Suprapubic skin (tissue), 4 donors: ENCODE results near the gene FAM117B.

Experiments
- EP300 ChIP-seq: sonication (generic); formaldehyde crosslinking; IDR thresholded peaks from one replicate; pipeline ENCODE4 v1.6.1; 2017; ENCODE audit warnings: antibody characterized with exemption
- POLR2A ChIP-seq, 2 donors: fragments of 450-650 bp; IDR thresholded peaks; one replicate each; pipeline ENCODE4 v1.6.1; 2017; ENCODE audit warnings: antibody characterized with exemption in 2 of 2, mild to moderate bottlenecking in 2 of 2, moderate library complexity in 2 of 2
- POLR2AphosphoS5 ChIP-seq, 3 donors: sonication (generic); formaldehyde crosslinking; IDR thresholded peaks; one replicate each; pipeline ENCODE4 v1.6.1; 2017; ENCODE audit warnings: antibody characterized with exemption in 3 of 3
- TF ChIP-seq, protein P1 (sequence below), 2 donors: fragments of 200-600 bp in 1 of 2; fragments of 450-650 bp in 1 of 2; sonication (generic) in 1 of 2; IDR thresholded peaks; one replicate each; pipeline ENCODE4 v1.5.1; 2016 to 2019; ENCODE audit warnings: antibody characterized with exemption in 2 of 2, mild to moderate bottlenecking in 1 of 2, moderate library complexity in 1 of 2

DNA sequence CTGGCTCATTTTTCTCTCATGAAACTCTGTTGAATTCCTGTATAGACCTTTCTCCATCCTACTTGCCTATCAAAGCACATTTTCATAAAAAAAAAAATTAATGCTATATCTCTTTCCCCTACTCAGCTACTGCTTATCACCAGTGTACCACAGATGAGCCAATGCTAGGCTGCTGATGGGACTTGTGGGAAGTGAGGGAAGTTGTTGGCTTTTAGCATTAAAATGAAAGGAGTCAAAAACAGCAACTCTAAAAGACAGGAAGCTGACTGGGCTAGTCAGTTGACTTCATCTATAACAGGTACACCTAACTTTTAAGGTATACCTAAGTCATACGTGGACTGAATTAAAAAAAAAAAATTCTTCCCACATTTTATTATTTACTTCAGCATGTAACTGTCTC, 102.1 kb downstream of the FAM117B start:
- no peak for TF ChIP-seq POLR2AphosphoS5 (IDR thresholded peaks at IDR 0.05)
- TF ChIP-seq, protein P1, sequence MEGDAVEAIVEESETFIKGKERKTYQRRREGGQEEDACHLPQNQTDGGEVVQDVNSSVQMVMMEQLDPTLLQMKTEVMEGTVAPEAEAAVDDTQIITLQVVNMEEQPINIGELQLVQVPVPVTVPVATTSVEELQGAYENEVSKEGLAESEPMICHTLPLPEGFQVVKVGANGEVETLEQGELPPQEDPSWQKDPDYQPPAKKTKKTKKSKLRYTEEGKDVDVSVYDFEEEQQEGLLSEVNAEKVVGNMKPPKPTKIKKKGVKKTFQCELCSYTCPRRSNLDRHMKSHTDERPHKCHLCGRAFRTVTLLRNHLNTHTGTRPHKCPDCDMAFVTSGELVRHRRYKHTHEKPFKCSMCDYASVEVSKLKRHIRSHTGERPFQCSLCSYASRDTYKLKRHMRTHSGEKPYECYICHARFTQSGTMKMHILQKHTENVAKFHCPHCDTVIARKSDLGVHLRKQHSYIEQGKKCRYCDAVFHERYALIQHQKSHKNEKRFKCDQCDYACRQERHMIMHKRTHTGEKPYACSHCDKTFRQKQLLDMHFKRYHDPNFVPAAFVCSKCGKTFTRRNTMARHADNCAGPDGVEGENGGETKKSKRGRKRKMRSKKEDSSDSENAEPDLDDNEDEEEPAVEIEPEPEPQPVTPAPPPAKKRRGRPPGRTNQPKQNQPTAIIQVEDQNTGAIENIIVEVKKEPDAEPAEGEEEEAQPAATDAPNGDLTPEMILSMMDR (IDR thresholded peaks at IDR 0.05): no peak
- TF ChIP-seq EP300: no peak
- no peak for TF ChIP-seq POLR2A (IDR thresholded peaks at IDR 0.05)
